Measurements from ENCODE around the gene YIPF2. TPM values are rescaled to one million over a fixed set of nuclear protein-coding genes. Genes with fewer than 3 reads are reported as not detected.
"Not testable (repeated sequence)": the region's sequence is repeated elsewhere in the genome, so short reads cannot be mapped to it uniquely, and the experiment has no call there.

The YIPF2 gene
- total and polyA plus RNA-seq, 3 donors from 2014 or later, result 95.3 to 143 (median 106) TPM

DNA sequence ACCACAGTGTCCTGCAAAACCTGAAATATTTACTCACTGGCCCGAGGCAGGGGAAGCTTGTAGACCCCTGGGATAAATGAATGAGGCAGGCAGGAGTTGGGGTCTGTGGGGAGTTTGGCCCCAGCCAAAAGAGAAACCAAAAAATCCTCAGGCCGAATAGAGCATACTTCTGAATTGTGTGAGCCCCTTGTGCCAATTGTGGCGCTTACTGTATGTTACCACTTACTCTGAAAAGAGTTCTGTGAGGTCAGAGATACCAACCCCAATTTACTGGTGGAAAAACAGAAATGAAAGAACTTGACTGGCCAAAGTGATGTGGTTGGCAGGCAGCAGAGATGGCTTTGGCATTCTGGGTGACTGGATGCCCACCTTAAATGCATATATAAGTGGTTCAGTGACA is 50.2 kb downstream of the YIPF2 start:
- Histone ChIP-seq H3K4me1 (peaks cover 18% of the 10 kb centered on the region), H3K9me3 (no peaks in the 10 kb centered on the region), H3K4me3 (no peak overlapping the region), H3K27me3 (no peaks in the 10 kb centered on the region), H3K36me3 (ENCODE audit: low read depth, missing control alignments) (no peaks in the 10 kb centered on the region), H3K27ac (no peak overlapping the region)
- intact Hi-C loops (cut with DNase I; ENCODE audit: low total_unique reads), result loop anchor here (10.0 kb wide), 1 partner anchor 47 kb away; the partner anchor contains the start of genes TIMM29 and YIPF2
- no peak for TF ChIP-seq POLR2A (IDR thresholded peaks at IDR 0.05)
- TF ChIP-seq, protein P1, sequence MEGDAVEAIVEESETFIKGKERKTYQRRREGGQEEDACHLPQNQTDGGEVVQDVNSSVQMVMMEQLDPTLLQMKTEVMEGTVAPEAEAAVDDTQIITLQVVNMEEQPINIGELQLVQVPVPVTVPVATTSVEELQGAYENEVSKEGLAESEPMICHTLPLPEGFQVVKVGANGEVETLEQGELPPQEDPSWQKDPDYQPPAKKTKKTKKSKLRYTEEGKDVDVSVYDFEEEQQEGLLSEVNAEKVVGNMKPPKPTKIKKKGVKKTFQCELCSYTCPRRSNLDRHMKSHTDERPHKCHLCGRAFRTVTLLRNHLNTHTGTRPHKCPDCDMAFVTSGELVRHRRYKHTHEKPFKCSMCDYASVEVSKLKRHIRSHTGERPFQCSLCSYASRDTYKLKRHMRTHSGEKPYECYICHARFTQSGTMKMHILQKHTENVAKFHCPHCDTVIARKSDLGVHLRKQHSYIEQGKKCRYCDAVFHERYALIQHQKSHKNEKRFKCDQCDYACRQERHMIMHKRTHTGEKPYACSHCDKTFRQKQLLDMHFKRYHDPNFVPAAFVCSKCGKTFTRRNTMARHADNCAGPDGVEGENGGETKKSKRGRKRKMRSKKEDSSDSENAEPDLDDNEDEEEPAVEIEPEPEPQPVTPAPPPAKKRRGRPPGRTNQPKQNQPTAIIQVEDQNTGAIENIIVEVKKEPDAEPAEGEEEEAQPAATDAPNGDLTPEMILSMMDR (IDR thresholded peaks at IDR 0.05), result no peak
- WGBS, 2 donors, result 75 to 91% methylated on average over 3 of the region's 3 CpGs
- no peak for DNase-seq

GRCh38 chr19:10877608-10878007 is 50.8 kb downstream of the YIPF2 start:
- WGBS, 2 donors, result 96 to 97% methylated on average over 7 to 9 of the region's 9 CpGs
- intact Hi-C loops (cut with DNase I; ENCODE audit: low total_unique reads), result loop anchor here (10.0 kb wide), 1 partner anchor 47 kb away; the partner anchor contains the start of genes TIMM29 and YIPF2
- H3K36me3 ChIP-seq (ENCODE audit: low read depth, missing control alignments); H3K27ac ChIP-seq; H3K9me3 ChIP-seq; DNase-seq; H3K4me3 ChIP-seq; H3K27me3 ChIP-seq: not testable (repeated sequence)
- H3K4me1 ChIP-seq, result peaks cover 25% of the 10 kb centered on the region

GRCh38 chr19:10876459-10877240 is 51.8 kb downstream of the YIPF2 start:
- Histone ChIP-seq H3K36me3 (ENCODE audit: low read depth, missing control alignments) (no peaks in the 10 kb centered on the region), H3K9me3 (no peaks in the 10 kb centered on the region), H3K4me3 (no peak overlapping the region), H3K4me1 (peaks cover 24% of the 10 kb centered on the region), H3K27ac (peak overlapping the region in 1 of 2 donors; percentile 4), H3K27me3 (no peaks in the 10 kb centered on the region)
- 61 to 63% methylated on average over 8 to 10 of the region's 10 CpGs for WGBS, 2 donors
- no peak for DNase-seq
- no peak for TF ChIP-seq POLR2A (IDR thresholded peaks at IDR 0.05)
- TF ChIP-seq, protein P1 (IDR thresholded peaks at IDR 0.05), result no peak
- intact Hi-C loops (cut with DNase I; ENCODE audit: low total_unique reads), result loop anchor here (10.0 kb wide), 1 partner anchor 48 kb away; the partner anchor contains the start of genes TIMM29 and YIPF2

DNA sequence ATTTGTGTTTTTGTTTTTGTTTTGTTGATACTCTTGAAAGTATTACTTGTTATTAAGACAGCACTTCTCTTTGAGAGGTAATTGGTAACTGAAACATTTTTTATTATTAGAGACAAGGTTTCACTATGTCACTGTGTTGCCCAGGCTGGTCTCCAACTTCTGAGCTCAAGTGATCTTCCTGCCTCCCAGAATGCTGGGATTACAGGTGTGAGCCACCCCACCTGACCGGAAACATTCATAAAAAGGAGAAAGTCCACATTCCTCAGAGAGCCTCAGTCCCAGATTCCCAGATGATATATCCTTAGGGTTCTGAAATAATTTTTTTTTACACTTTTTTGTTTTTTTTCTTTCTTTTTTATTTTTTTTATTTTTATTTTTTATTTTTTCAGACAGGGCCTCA is 54.4 kb downstream of the YIPF2 start:
- Histone ChIP-seq H3K27me3 (no peaks in the 10 kb centered on the region), H3K4me1 (peaks cover 27% of the 10 kb centered on the region), H3K27ac (no peak overlapping the region), H3K9me3 (no peaks in the 10 kb centered on the region), H3K4me3 (no peak overlapping the region), H3K36me3 (ENCODE audit: low read depth, missing control alignments) (no peaks in the 10 kb centered on the region)
- intact Hi-C loops (cut with DNase I; ENCODE audit: low total_unique reads), result loop anchor here (10.0 kb wide), 1 partner anchor 51 kb away; the partner anchor contains the start of genes TIMM29 and YIPF2
- DNase-seq, result no peak
- TF ChIP-seq, protein P1 (IDR thresholded peaks at IDR 0.05), result no peak
- no peak for TF ChIP-seq POLR2A (IDR thresholded peaks at IDR 0.05)
- 95 to 100% methylated on average over 1 of the region's 1 CpG for WGBS, 2 donors

DNA sequence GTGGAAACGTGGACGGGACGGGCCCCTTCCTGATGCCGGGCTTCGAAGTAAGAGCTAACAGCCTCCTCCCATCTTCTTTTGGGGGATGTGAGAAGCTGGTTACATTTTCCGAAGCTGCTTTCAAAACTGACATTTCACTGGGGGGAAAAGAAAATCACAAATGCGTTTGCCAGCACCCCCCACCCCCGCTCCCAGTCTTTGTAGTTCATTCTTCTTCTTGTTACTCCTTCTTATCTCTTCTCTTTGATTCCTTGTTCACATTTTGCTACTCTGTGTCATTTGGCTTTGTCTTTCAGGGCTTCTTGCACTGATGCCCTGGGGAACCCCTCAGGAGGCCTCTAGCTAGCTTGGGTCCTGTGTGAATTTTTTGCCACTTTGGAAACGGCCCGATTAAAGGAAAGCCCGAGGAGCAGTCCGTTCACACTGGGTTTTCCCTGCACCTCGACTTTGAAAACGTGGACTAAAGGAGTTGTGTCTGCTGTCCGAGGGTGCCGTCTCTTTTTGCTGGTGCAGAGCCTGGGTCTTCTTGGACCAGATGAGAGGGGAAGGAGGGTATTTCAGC is 55.8 kb downstream of the YIPF2 start:
- Histone ChIP-seq H3K4me1 (peaks cover 27% of the 10 kb centered on the region), H3K27me3 (no peaks in the 10 kb centered on the region), H3K36me3 (ENCODE audit: low read depth, missing control alignments) (no peaks in the 10 kb centered on the region), H3K9me3 (no peaks in the 10 kb centered on the region), H3K4me3 (peak overlapping the region; percentile 72 to 78), H3K27ac (peak overlapping the region; percentile 77 to 90)
- intact Hi-C loops (cut with DNase I; ENCODE audit: low total_unique reads), result loop anchor here (10.0 kb wide), 1 partner anchor 52 kb away; the partner anchor contains the start of genes TIMM29 and YIPF2
- WGBS, 2 donors, result 2 to 4% methylated on average over 16 of the region's 16 CpGs
- peak; percentile 77 for DNase-seq
- TF ChIP-seq, protein P1 (IDR thresholded peaks at IDR 0.05), result no peak
- TF ChIP-seq POLR2A (IDR thresholded peaks at IDR 0.05), result no peak

Measured in testis (tissue), 3 donors.